Progenitor cell of endocrine pancreas (in vitro differentiated cells): ENCODE data around the gene CENPK. TPM values are rescaled to one million over a fixed set of nuclear protein-coding genes. Genes with fewer than 3 reads are reported as not detected.
"Not testable (repeated sequence)": the region's sequence is repeated elsewhere in the genome, so short reads cannot be mapped to it uniquely, and the experiment has no call there.

Experiments
- DNase-seq: peaks from one replicate; pipeline ENCODE4 v3.0.0; 2021; ENCODE audit warnings: low spot score; ENCODE audit not compliant: unreplicated experiment
- H3K27ac Mint-ChIP-seq: 2 replicates; pipeline ENCODE4 v1.8.0; 2021; ENCODE audit warnings: mild to moderate bottlenecking, moderate library complexity, mixed read lengths
- H3K27me3 Mint-ChIP-seq: 2 replicates; pipeline ENCODE4 v1.8.0; 2021; ENCODE audit warnings: mixed read lengths
- H3K36me3 Mint-ChIP-seq: 2 replicates; pipeline ENCODE4 v1.8.0; 2022; ENCODE audit warnings: mixed read lengths; ENCODE audit not compliant: insufficient read depth
- H3K4me1 Mint-ChIP-seq: 2 replicates; pipeline ENCODE4 v1.8.0; 2021; ENCODE audit warnings: low read depth, mixed read lengths
- H3K4me3 Mint-ChIP-seq: 2 replicates; pipeline ENCODE4 v1.8.0; 2021; ENCODE audit warnings: low read depth, mild to moderate bottlenecking, moderate library complexity, mixed read lengths
- H3K9me3 Mint-ChIP-seq: 2 replicates; pipeline ENCODE4 v1.8.0; 2021; ENCODE audit warnings: low read depth, mixed read lengths
- CTCF ChIP-seq: fragments of 200-600 bp; sonication (generic); IDR thresholded peaks from one replicate; pipeline ENCODE4 v1.5.0; 2021; ENCODE audit warnings: antibody characterized with exemption, mild to moderate bottlenecking; ENCODE audit not compliant: unreplicated experiment
- long read RNA-seq: library from polyadenylated mRNA; unstranded; transcript quantifications from one replicate; pipeline ENCODE4 v2.0.0, GENCODE V29; 2020
- total RNA-seq: library from RNA; stranded (reverse); gene quantifications from 2 replicates; pipeline ENCODE4 v1.2.1, GENCODE V29; 2021

The CENPK gene
- total RNA-seq: 36.3 and 39.0 TPM in 2 replicates
- long read RNA-seq, transcript CENPK-215 (11 exons, 1,697 nt): minor isoform, 6 of 48 reads
- long read RNA-seq, transcript CENPK-202 (11 exons, 1,734 nt): major isoform, 17 of 48 reads
- long read RNA-seq, partial matches to known transcripts: 3 of 48 reads
- long read RNA-seq, other reads (novel, unspliced or antisense): 20 of 48 reads

GRCh38 chr5:65562731-65563701, at the start of gene CENPK, which contains the start of gene PPWD1:
Gene CENPK, minus strand, starts transcription at chr5:65563168. Its CDS starts 8,261 bp downstream, at chr5:65554907.
Gene PPWD1, plus strand, starts transcription at chr5:65563296. Its CDS starts 15 bp downstream, at chr5:65563311.
- Mint-ChIP-seq H3K27ac (peak within 1 kb of the TSS; percentile 99), H3K9me3 (no peaks in the 10 kb centered on the region), H3K36me3 (peaks cover 1% of the 10 kb centered on the region), H3K4me3 (peak within 1 kb of the TSS; percentile 92), H3K4me1 (peaks cover 16% of the 10 kb centered on the region), H3K27me3 (no peaks in the 10 kb centered on the region)
- no peak for TF ChIP-seq CTCF
- DNase-seq: peak; percentile 90

- no peak for DNase-seq
Observed at GRCh38 chr5:65612298-65612907, 49.4 kb upstream of the CENPK start.

GRCh38 chr5:65611524-65611923, 48.6 kb upstream of the CENPK start:
- Mint-ChIP-seq H3K27me3 (no peaks in the 10 kb centered on the region), H3K4me1 (peaks cover 19% of the 10 kb centered on the region), H3K4me3 (peak overlapping the region; percentile 52), H3K36me3 (peaks cover 23% of the 10 kb centered on the region), H3K27ac (peak overlapping the region; percentile 95), H3K9me3 (no peaks in the 10 kb centered on the region)
- TF ChIP-seq CTCF: no peak
- DNase-seq: no peak

More at GRCh38 chr5:65612298-65612907, 49.4 kb upstream of the CENPK start:
- H3K4me1 Mint-ChIP-seq: peaks cover 19% of the 10 kb centered on the region
- H3K36me3 Mint-ChIP-seq: peaks cover 21% of the 10 kb centered on the region
- peak overlapping the region; percentile 95 for H3K27ac Mint-ChIP-seq
- H3K27me3 Mint-ChIP-seq: no peaks in the 10 kb centered on the region
- no peak for TF ChIP-seq CTCF
- peak overlapping the region; percentile 52 for H3K4me3 Mint-ChIP-seq
- no peaks in the 10 kb centered on the region for H3K9me3 Mint-ChIP-seq

- Mint-ChIP-seq H3K9me3 (peaks cover 20% of the 10 kb centered on the region), H3K36me3 (peaks cover 61% of the 10 kb centered on the region)
- not testable (repeated sequence) for DNase-seq, H3K27ac Mint-ChIP-seq, H3K27me3 Mint-ChIP-seq, H3K4me3 Mint-ChIP-seq, H3K4me1 Mint-ChIP-seq
Observed at GRCh38 chr5:65601761-65602160, 38.8 kb upstream of the CENPK start.

GRCh38 chr5:65588694-65589093, 25.7 kb upstream of the CENPK start:
- no peak overlapping the region for H3K4me3 Mint-ChIP-seq
- peaks cover 14% of the 10 kb centered on the region for H3K36me3 Mint-ChIP-seq
- no peak overlapping the region for H3K27ac Mint-ChIP-seq
- no peaks in the 10 kb centered on the region for H3K27me3 Mint-ChIP-seq
- H3K9me3 Mint-ChIP-seq: no peaks in the 10 kb centered on the region
- TF ChIP-seq CTCF: no peak
- no peaks in the 10 kb centered on the region for H3K4me1 Mint-ChIP-seq
- no peak for DNase-seq
